ENCODE data around the gene PLEKHO1. TPM values are rescaled to one million over a fixed set of nuclear protein-coding genes. Genes with fewer than 3 reads are reported as not detected.
"Not testable (repeated sequence)": the region's sequence is repeated elsewhere in the genome, so short reads cannot be mapped to it uniquely, and the experiment has no call there.

Gene PLEKHO1
- total RNA-seq, 4 donors from 2014 or later: 16.5 to 68.6 (median 32.8) TPM

GRCh38 chr1:150118716-150119115 is 31.0 kb upstream of the PLEKHO1 start:
- TF ChIP-seq, protein P1, sequence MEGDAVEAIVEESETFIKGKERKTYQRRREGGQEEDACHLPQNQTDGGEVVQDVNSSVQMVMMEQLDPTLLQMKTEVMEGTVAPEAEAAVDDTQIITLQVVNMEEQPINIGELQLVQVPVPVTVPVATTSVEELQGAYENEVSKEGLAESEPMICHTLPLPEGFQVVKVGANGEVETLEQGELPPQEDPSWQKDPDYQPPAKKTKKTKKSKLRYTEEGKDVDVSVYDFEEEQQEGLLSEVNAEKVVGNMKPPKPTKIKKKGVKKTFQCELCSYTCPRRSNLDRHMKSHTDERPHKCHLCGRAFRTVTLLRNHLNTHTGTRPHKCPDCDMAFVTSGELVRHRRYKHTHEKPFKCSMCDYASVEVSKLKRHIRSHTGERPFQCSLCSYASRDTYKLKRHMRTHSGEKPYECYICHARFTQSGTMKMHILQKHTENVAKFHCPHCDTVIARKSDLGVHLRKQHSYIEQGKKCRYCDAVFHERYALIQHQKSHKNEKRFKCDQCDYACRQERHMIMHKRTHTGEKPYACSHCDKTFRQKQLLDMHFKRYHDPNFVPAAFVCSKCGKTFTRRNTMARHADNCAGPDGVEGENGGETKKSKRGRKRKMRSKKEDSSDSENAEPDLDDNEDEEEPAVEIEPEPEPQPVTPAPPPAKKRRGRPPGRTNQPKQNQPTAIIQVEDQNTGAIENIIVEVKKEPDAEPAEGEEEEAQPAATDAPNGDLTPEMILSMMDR (IDR thresholded peaks at IDR 0.05): no peak
- DNase-seq (ENCODE audit: low spot score): no peak
- ATAC-seq (ENCODE audit: low FRiP score): no peak

- TF ChIP-seq, protein P1 (IDR thresholded peaks at IDR 0.05): no peak
These were observed 28.4 kb upstream of the PLEKHO1 start for GRCh38 chr1:150121236-150121862.

GRCh38 chr1:150126811-150127210 is 22.9 kb upstream of the PLEKHO1 start:
- TF ChIP-seq, protein P1 (IDR thresholded peaks at IDR 0.05): no peak
- DNase-seq (ENCODE audit: low spot score) (no peak), ATAC-seq (ENCODE audit: low FRiP score) (no peak)

More at GRCh38 chr1:150121236-150121862, 28.4 kb upstream of the PLEKHO1 start:
- ATAC-seq (ENCODE audit: low FRiP score): no peak
- DNase-seq (ENCODE audit: low spot score): no peak

DNA sequence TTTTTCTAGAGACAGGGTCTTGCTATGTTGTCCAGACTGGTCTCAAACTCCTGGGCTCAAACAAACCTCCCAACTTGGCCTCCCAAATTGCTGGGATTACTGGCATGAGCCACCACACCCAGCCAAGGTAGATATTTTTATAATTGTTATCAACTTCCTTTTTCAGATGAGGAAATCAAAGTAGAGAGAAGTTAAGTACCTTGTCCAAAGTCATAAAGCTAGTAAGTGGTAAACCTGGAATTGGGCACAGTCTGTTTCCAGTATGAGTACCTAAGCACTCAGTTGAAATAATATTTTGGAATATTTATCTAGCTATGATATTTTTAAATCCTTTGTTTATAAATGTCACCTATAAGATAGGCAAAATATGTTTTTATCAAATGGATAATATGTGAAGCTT is 22.3 kb upstream of the PLEKHO1 start:
- ATAC-seq (ENCODE audit: low FRiP score): no peak
- DNase-seq (ENCODE audit: low spot score): no peak
- TF ChIP-seq, protein P1 (IDR thresholded peaks at IDR 0.05): no peak

DNA sequence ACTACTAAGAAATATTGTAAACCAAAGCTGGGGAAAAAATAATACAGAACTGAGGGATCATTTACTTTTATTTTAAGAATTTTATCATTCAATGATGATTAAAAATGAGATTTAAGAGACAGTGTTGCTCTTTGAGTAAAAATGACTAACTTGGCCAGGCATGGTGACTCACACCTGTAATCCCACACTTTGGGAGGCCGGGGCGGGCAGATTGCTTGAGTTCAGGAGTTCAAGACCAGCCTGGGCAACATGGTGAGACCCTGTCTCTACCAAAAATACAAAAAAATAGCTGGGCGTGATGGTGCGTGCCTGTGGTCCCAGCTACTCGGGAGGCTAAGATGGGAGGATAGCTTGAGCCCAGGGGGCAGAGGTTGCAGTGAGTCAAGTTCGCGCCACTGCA is 21.8 kb upstream of the PLEKHO1 start:
- DNase-seq (ENCODE audit: low spot score) (no peak), ATAC-seq (ENCODE audit: low FRiP score) (no peak)
- TF ChIP-seq, protein P1 (IDR thresholded peaks at IDR 0.05): no peak

- TF ChIP-seq, protein P1 (IDR thresholded peaks at IDR 0.05): no peak
- DNase-seq (ENCODE audit: low spot score): no peak
- no peak for ATAC-seq (ENCODE audit: low FRiP score)
These were observed 17.3 kb upstream of the PLEKHO1 start for GRCh38 chr1:150132372-150132771.

- ATAC-seq (ENCODE audit: low FRiP score) (no peak), DNase-seq (ENCODE audit: low spot score) (no peak)
- TF ChIP-seq, protein P1 (IDR thresholded peaks at IDR 0.05): no peak
These were observed 15.2 kb upstream of the PLEKHO1 start for GRCh38 chr1:150134537-150134936.

DNA sequence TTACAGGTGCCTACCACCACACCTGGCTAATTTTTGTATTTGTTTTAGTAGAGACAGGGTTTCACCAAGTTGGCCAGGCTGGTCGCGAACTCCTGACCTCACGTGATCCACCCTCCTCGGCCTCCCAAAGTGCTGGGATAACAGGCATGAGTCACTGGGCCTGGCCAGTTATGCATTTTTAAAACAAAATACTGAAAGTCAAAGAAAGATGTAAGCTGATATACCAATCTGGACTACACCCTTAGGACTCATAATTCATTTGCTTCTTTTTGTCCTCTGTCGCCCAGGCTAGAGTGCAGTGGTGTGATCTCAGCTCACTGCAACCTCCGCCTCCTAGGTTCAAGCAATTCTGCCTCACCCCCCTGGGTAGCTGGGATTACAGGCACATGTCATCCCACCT is 14.3 kb upstream of the PLEKHO1 start:
- DNase-seq (ENCODE audit: low spot score); ATAC-seq (ENCODE audit: low FRiP score): not testable (repeated sequence)

All from omental fat pad (tissue), 4 donors.